ENCODE results near the gene GGCX. TPM values are rescaled to one million over a fixed set of nuclear protein-coding genes. Genes with fewer than 3 reads are reported as not detected.

GGCX gene
- total and polyA plus RNA-seq, 2 of the 13 experiments (the other 11 are each of a cell fraction or from before 2014, with no cell fraction given): 72.5 to 103 TPM

GRCh38 chr2:85577386-85578242 is 16.3 kb upstream of the GGCX start, which contains the start of gene VAMP8 (continued):
- TF ChIP-seq ZSCAN25 (CRISPR knock-in tag; IDR thresholded peaks at IDR 0.05) (no peak), HHEX (CRISPR knock-in tag; IDR thresholded peaks at IDR 0.05) (no peak), ZNF75D (CRISPR knock-in tag; IDR thresholded peaks at IDR 0.05; ENCODE audit: borderline replicate concordance) (no peak), FOXK2 (IDR thresholded peaks at IDR 0.05) (no peak), BRD4 (CRISPR knock-in tag; IDR thresholded peaks at IDR 0.05) (no peak), ATF6 (CRISPR knock-in tag; conservative IDR thresholded peaks at IDR 0.05) (no peak), MIXL1 (CRISPR knock-in tag; IDR thresholded peaks at IDR 0.05) (no peak), ZNF891 (CRISPR knock-in tag; IDR thresholded peaks at IDR 0.05) (peak; percentile 24; the same call in 1 of the 2 replicates), ADNP (CRISPR knock-in tag; IDR thresholded peaks at IDR 0.05) (no peak), RAD21 (CRISPR knock-in tag; IDR thresholded peaks at IDR 0.05) (no peak; the same call in 1 of the 2 replicates), SNAI1 (CRISPR knock-in tag; IDR thresholded peaks at IDR 0.05; ENCODE audit: borderline replicate concordance) (no peak), ZNF343 (CRISPR knock-in tag; IDR thresholded peaks at IDR 0.05) (no peak), CBX5 (CRISPR knock-in tag; IDR thresholded peaks at IDR 0.05; ENCODE audit: borderline replicate concordance) (no peak), HNF1A (IDR thresholded peaks at IDR 0.05; ENCODE audit: low read depth) (no peak), HNF1A (CRISPR knock-in tag; IDR thresholded peaks at IDR 0.05; ENCODE audit: borderline replicate concordance) (no peak), TFDP2 (CRISPR knock-in tag; IDR thresholded peaks at IDR 0.05) (no peak), SNAPC2 (CRISPR knock-in tag; IDR thresholded peaks at IDR 0.05) (no peak), TMF1 (CRISPR knock-in tag; IDR thresholded peaks at IDR 0.05; ENCODE audit: low read depth) (no peak), ZNF33B (CRISPR knock-in tag; IDR thresholded peaks at IDR 0.05) (no peak), U2AF1 (optimal IDR thresholded peaks at IDR 0.05; ENCODE audit: low read depth, low read length) (no peak), ZNF710 (CRISPR knock-in tag; IDR thresholded peaks at IDR 0.05; ENCODE audit: borderline replicate concordance) (0 out of 2 replicates have a peak, but pooled peaks have one; percentile 19), ZNF224 (CRISPR knock-in tag; IDR thresholded peaks at IDR 0.05) (no peak)

All from HepG2 (cell line).